A549 (cell line): ENCODE data around the gene SPIRE2.

Source experiments
- CHD2 ChIP-seq: fragments of 150-350 bp; IDR thresholded peaks from 2 replicates; pipeline ENCODE4 v1.6.1; 2014; ENCODE audit warnings: low read length; ENCODE audit not compliant: partially characterized antibody
- PHF8 ChIP-seq: fragments of 200-600 bp; sonication (generic); IDR thresholded peaks from 2 replicates; pipeline ENCODE4 v1.6.1; 2016; ENCODE audit warnings: low read depth, mild to moderate bottlenecking, antibody characterized with exemption, moderate library complexity, borderline replicate concordance

- TF ChIP-seq CHD2 = no peak
- TF ChIP-seq PHF8 = no peak
Observed at GRCh38 chr16:89787365-89787805, 40.9 kb upstream of the SPIRE2 start.
